ENCODE data around the gene NPM1.
"Not testable (repeated sequence)": the region's sequence is repeated elsewhere in the genome, so short reads cannot be mapped to it uniquely, and the experiment has no call there.

NPM1 gene

GRCh38 chr5:171387345-171387969, at the start of gene NPM1:
Gene NPM1 (plus strand): TSS chr5:171387849. CDS start chr5:171387949, 100 bp downstream.
- DNase-seq: peak; percentile 96

GRCh38 chr5:171340042-171340441, 47.6 kb upstream of the NPM1 start:
- no peak for DNase-seq

GRCh38 chr5:171340491-171340890, 47.2 kb upstream of the NPM1 start:
- DNase-seq: no peak

GRCh38 chr5:171342362-171343111, 45.1 kb upstream of the NPM1 start:
- no peak for DNase-seq

- no peak for DNase-seq
Measured at GRCh38 chr5:171344936-171345608, 42.6 kb upstream of the NPM1 start.

- DNase-seq: no peak
Measured at GRCh38 chr5:171351536-171352073, 36.0 kb upstream of the NPM1 start.

GRCh38 chr5:171355302-171355724, 32.3 kb upstream of the NPM1 start:
- DNase-seq: peak; percentile 61

GRCh38 chr5:171357843-171358242, 29.8 kb upstream of the NPM1 start:
- DNase-seq: no peak

GRCh38 chr5:171361151-171361550, 26.5 kb upstream of the NPM1 start:
- DNase-seq: not testable (repeated sequence)

- not testable (repeated sequence) for DNase-seq
Measured at GRCh38 chr5:171363249-171363648, 24.4 kb upstream of the NPM1 start.

- DNase-seq: no peak
Measured at GRCh38 chr5:171363846-171364245, 23.8 kb upstream of the NPM1 start.

- no peak for DNase-seq
Measured at GRCh38 chr5:171365351-171365750, 22.3 kb upstream of the NPM1 start.

- DNase-seq: no peak
Measured at GRCh38 chr5:171366645-171367044, 21.0 kb upstream of the NPM1 start.

- no peak for DNase-seq
Measured at GRCh38 chr5:171367424-171368370, 20.0 kb upstream of the NPM1 start.

- no peak for DNase-seq
Measured at GRCh38 chr5:171369056-171369455, 18.6 kb upstream of the NPM1 start.

GRCh38 chr5:171369898-171370297, 17.8 kb upstream of the NPM1 start:
- no peak for DNase-seq

GRCh38 chr5:171370881-171371280, 16.8 kb upstream of the NPM1 start:
- not testable (repeated sequence) for DNase-seq

GRCh38 chr5:171371326-171371725, 16.3 kb upstream of the NPM1 start:
- DNase-seq: no peak

GRCh38 chr5:171379961-171380360, 7.7 kb upstream of the NPM1 start:
- DNase-seq: no peak

- DNase-seq: peak; percentile 52
Measured at GRCh38 chr5:171384416-171384815, 3.2 kb upstream of the NPM1 start.

GRCh38 chr5:171384999-171385398, 2.6 kb upstream of the NPM1 start:
- DNase-seq: peak; percentile 59

GRCh38 chr5:171386006-171386671, 1.5 kb upstream of the NPM1 start:
- DNase-seq: peak; percentile 52
